ENCODE measurements around the gene CECR2.

Gene CECR2

GRCh38 chr22:17368554-17369438 lies 464 bp upstream of the CECR2 start:
- DNase-seq = peak; percentile 46

GRCh38 chr22:17370026-17370765 lies 936 bp downstream of the CECR2 start:
- DNase-seq = peak; percentile 3

- DNase-seq = no peak
Measured at GRCh38 chr22:17370766-17371432, 1.6 kb downstream of the CECR2 start.

- no peak for DNase-seq
Measured at GRCh38 chr22:17371448-17371847, 2.2 kb downstream of the CECR2 start.

GRCh38 chr22:17373855-17374254 lies 4.6 kb downstream of the CECR2 start:
- DNase-seq = no peak

- no peak for DNase-seq
Measured at GRCh38 chr22:17375914-17376614, 6.8 kb downstream of the CECR2 start.

- no peak for DNase-seq
Measured at GRCh38 chr22:17376950-17377349, 7.7 kb downstream of the CECR2 start.

- DNase-seq = no peak
Measured at GRCh38 chr22:17379944-17380343, 10.7 kb downstream of the CECR2 start.

GRCh38 chr22:17380359-17381087 lies 11.3 kb downstream of the CECR2 start:
- no peak for DNase-seq

- no peak for DNase-seq
Measured at GRCh38 chr22:17381192-17381913, 12.1 kb downstream of the CECR2 start.

GRCh38 chr22:17384612-17385330 lies 15.5 kb downstream of the CECR2 start:
- DNase-seq = no peak

- no peak for DNase-seq
Measured at GRCh38 chr22:17387356-17387755, 18.1 kb downstream of the CECR2 start.

GRCh38 chr22:17388235-17388634 lies 19.0 kb downstream of the CECR2 start:
- DNase-seq = no peak

- no peak for DNase-seq
Measured at GRCh38 chr22:17390087-17390486, 20.8 kb downstream of the CECR2 start.

- no peak for DNase-seq
Measured at GRCh38 chr22:17396516-17396915, 27.3 kb downstream of the CECR2 start.

- DNase-seq = no peak
Measured at GRCh38 chr22:17397756-17398547, 28.7 kb downstream of the CECR2 start.

- no peak for DNase-seq
Measured at GRCh38 chr22:17400305-17400704, 31.0 kb downstream of the CECR2 start.

- DNase-seq = no peak
Measured at GRCh38 chr22:17401728-17402127, 32.5 kb downstream of the CECR2 start.

GRCh38 chr22:17402293-17402692 lies 33.0 kb downstream of the CECR2 start:
- DNase-seq = no peak

- no peak for DNase-seq
Measured at GRCh38 chr22:17403906-17404305, 34.6 kb downstream of the CECR2 start.
